GM12874 (cell line): ENCODE results near the gene ADCYAP1.

ENCODE experiments used
- CTCF ChIP-seq: IDR thresholded peaks from 2 replicates; pipeline ENCODE4 v1.5.1; 2011; ENCODE audit warnings: low read depth, mild to moderate bottlenecking, control low read depth, low read length, moderate library complexity; ENCODE audit not compliant: insufficient read depth

ADCYAP1 gene

GRCh38 chr18:934518-935133, 30.0 kb downstream of the ADCYAP1 start:
- TF ChIP-seq CTCF, result no peak

- no peak for TF ChIP-seq CTCF
Measured at GRCh38 chr18:936941-937340, 32.3 kb downstream of the ADCYAP1 start.

GRCh38 chr18:939166-939565, 34.5 kb downstream of the ADCYAP1 start:
- no peak for TF ChIP-seq CTCF

DNA sequence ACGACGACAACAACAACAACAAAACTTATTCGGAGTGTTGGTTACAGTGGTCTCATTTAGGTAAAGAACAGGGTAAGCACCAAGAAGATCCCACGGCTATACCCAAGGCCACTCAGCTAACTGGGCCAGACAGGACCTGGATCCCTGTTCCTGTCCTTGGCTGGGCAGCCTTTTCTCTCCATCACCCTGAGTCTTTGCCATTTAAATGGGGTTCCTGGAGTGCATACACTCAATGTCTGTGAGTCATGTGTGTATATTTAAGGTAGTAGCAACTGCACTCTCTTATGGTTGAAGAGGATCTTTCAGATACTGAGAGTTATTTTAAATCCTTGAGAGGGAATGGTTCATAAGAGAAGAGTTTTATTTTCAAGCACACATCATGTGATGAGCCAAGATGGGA, 35.3 kb downstream of the ADCYAP1 start:
- no peak for TF ChIP-seq CTCF

DNA sequence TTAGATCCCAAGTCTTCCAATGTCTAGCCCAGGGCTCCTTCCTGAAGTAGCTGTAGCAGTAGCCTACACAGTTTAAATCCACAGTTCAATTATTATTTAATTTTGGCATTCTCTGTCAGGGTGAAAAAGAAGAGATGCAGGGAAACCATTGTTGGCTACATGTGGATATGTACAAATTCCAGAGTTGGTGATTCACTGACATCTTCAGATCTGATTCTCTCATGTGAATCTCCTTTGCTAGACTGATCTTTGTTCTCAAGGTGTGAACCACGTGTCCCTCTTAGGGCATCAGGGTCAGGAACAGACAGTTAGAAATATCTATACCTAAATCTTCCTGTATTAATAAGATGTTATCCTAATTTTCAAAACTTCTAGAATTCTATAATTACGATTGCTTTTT, 36.7 kb downstream of the ADCYAP1 start:
- no peak for TF ChIP-seq CTCF

DNA sequence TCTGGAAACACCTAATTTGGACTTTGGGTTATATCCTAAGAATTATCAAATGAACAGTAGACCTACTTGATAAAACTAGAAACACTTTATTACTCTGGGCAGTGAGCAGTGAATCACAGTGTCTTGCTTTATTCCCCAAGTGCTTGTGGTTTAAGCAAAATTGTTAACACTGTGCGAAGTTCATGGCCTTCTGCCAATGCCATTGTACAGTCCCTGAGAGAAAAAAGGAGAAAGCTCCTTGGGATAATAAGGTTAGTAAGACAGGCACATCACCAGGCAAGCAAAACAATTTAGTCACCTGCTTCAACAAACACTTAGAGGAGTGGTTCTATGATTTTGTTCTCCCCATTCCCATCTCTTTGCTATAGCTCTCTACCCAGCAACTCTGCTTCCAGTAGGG, 39.8 kb downstream of the ADCYAP1 start:
- TF ChIP-seq CTCF, result no peak

- no peak for TF ChIP-seq CTCF
Measured at GRCh38 chr18:949724-950631, 45.3 kb downstream of the ADCYAP1 start.
